Gastrocnemius medialis (tissue), 4 donors: Measurements from ENCODE around the gene ADGRG1.

Experiments used
- CTCF ChIP-seq, 5 experiments: fragments of 450-650 bp in 3 of 5; fragments of 200-600 bp in 2 of 5; sonication (generic) in 2 of 5; IDR thresholded peaks in 4 of 5; conservative IDR thresholded peaks in 1 of 5; 1 replicate in 4 of 5; 2 replicates in 1 of 5; pipeline ENCODE4 v1.5.1; 2016 to 2019; ENCODE audit warnings: antibody characterized with exemption in 5 of 5, mild to moderate bottlenecking in 3 of 5, moderate library complexity in 3 of 5
- POLR2A ChIP-seq, 2 donors: fragments of 450-650 bp; IDR thresholded peaks; one replicate each; pipeline ENCODE4 v1.6.1; 2017; ENCODE audit warnings: antibody characterized with exemption in 2 of 2, mild to moderate bottlenecking in 2 of 2, moderate library complexity in 2 of 2

GRCh38 chr16:57606847-57607501 lies 21.5 kb upstream of the ADGRG1 start:
- TF ChIP-seq CTCF (IDR thresholded peaks at IDR 0.05 in 4 of 5, conservative IDR thresholded peaks at IDR 0.05 in 1 of 5), result no peak
- TF ChIP-seq POLR2A (IDR thresholded peaks at IDR 0.05), result no peak
